ENCODE measurements around the gene SHISA6. TPM values are rescaled to one million over a fixed set of nuclear protein-coding genes. Genes with fewer than 3 reads are reported as not detected.
A peak's percentile ranks its signal among the peaks of the same experiment; 100 is the strongest.

The SHISA6 gene
- total RNA-seq, 8 experiments from 2014 or later, result 0.14 to 23.0 (median 7.9) TPM

DNA sequence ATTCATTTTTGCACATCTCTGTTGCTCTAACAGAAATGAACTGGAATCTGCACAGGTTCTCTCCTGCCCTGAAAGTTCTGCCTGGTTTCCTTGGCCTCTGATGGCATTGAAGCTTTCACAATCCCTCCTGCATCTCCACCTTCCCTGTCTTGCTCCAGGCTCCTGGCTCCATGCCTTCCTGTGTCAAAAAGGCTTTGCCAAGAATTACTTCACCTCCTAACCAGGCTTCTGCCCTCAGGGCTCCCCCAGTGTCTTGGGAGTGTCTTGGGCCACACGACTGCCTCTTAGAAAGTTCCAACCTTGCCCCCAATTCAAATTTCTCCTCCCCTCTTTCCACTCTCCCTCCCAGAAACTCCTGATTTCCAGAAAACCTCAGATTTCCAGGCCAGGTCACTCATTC, 320.3 kb downstream of the SHISA6 start:
- ATAC-seq (replicated peaks in 6 of 8), result no peak
- H3K4me3 ChIP-seq, result no peak overlapping the region
- WGBS, 10 experiments, result 67 to 100% (median 80%) methylated on average over 1 of the region's 1 CpG; no CpG with 5 or more reads in 5 of the 10 experiments
- in situ Hi-C loops (cut with MboI; ENCODE audit: low pct_unique_long_range_greater_than_20kb in 2 of 9, low sequenced_read_pairs in 9 of 9, unreplicated experiment in 9 of 9), result no loop called here
- peaks cover 0 to 5% of the 10 kb centered on the region in 2 donors for H3K4me1 ChIP-seq (replicated peaks in 1 of 2)
- no peak overlapping the region for H3K27ac ChIP-seq

DNA sequence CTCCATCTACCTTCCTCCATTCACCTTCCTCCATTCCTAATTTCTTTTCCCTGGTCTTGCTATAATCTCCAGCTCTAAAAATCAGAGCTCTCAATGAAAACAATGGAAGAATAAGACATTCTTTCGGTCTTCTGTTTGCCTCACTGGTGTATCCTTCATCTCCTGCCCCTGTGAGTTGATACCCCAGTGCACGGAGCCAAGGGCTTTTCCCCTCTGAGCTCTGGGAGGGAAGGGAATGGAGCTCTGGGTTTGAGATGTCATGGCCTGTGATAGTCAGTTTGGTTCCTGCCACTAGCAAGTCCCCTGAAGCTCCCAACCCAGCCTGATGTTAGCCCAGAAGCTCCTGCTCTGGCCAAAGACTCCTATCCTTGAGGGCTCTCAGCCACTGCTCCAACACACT, 320.7 kb downstream of the SHISA6 start:
- no peak for ATAC-seq (replicated peaks in 6 of 8)
- H3K4me1 ChIP-seq (replicated peaks in 1 of 2), result peaks cover 0 to 5% of the 10 kb centered on the region in 2 donors
- WGBS, 10 experiments, result 0 to 93% (median 50%) methylated on average over 1 to 2 of the region's 2 CpGs; no CpG with 5 or more reads in 3 of the 10 experiments
- H3K4me3 ChIP-seq, result no peak overlapping the region
- no peak overlapping the region for H3K27ac ChIP-seq
- in situ Hi-C loops (cut with MboI; ENCODE audit: low pct_unique_long_range_greater_than_20kb in 2 of 9, low sequenced_read_pairs in 9 of 9, unreplicated experiment in 9 of 9), result no loop called here

DNA sequence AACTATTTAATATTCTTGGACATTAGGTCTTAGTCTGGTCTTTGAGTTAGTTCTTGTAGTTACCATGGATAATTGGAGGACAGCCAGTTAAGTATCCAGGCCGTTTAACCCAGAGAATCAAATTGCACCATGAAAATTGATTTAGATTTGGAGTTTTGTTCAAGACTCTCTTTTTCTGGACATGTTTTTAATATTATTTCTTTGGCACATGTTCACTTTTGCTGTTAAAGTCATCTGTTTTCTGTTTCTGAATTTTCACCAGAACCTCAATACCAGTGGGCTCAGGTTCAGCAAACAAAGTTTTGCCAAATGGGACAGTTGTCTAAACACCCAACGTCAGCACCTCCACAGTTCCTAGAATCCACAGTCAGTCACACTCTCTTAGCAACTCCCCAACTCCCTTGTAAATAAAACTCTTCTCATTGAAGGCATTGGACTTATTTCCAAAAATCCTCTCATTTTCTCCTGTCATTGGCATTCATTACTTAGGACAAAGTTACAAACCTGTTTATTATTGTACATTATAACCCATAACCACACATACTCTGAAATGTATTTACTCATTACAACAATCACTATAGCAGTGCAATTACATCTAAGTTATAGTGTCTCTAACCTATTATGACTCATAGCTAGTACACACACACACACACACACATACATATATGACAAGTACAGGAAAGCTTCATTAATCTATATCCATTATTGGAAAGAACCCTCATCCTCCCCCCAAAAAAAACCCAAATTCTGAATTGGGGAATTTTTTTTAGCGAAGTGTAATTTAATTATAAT, 323.8 kb downstream of the SHISA6 start:
- in situ Hi-C loops (cut with MboI; ENCODE audit: low pct_unique_long_range_greater_than_20kb in 2 of 9, low sequenced_read_pairs in 9 of 9, unreplicated experiment in 9 of 9), result no loop called here
- 0 to 100% (median 42%) methylated on average over 1 to 3 of the region's 3 CpGs; no CpG with 5 or more reads in 1 of the 10 experiments for WGBS, 10 experiments

DNA sequence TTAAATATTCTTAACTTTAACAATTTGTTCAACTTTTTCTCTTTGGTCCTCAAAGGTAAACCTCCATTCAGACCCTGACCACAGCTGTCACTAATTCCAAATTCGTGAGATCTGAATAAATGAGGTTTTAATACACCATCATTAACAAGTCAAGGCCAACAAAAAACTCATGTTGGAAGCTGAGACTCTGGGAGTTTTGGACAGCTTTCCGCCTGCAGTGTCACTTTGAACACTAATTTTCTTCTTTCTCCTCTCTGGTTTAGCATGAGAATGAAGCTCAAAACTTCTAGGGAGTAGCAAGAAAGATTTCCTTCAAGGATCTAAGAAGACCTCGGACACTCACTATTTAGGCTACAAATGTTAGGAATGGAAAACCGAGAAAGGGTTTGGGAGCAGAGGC, 324.6 kb downstream of the SHISA6 start:
- H3K4me1 ChIP-seq (replicated peaks in 1 of 2), result no peaks in the 10 kb centered on the region
- WGBS, 10 experiments, result 0 to 83% (median 12%) methylated on average over 1 to 4 of the region's 4 CpGs; no CpG with 5 or more reads in 2 of the 10 experiments
- H3K27ac ChIP-seq, result no peak overlapping the region
- ATAC-seq (replicated peaks in 6 of 8), result no peak
- in situ Hi-C loops (cut with MboI; ENCODE audit: low pct_unique_long_range_greater_than_20kb in 2 of 9, low sequenced_read_pairs in 9 of 9, unreplicated experiment in 9 of 9), result no loop called here
- H3K4me3 ChIP-seq, result no peak overlapping the region

More for the DNA sequence above, 323.8 kb downstream of the SHISA6 start:
- no peak for ATAC-seq (replicated peaks in 6 of 8)
- Histone ChIP-seq H3K4me3 (no peak overlapping the region), H3K27ac (no peak overlapping the region), H3K4me1 (replicated peaks in 1 of 2) (no peaks in the 10 kb centered on the region)

DNA sequence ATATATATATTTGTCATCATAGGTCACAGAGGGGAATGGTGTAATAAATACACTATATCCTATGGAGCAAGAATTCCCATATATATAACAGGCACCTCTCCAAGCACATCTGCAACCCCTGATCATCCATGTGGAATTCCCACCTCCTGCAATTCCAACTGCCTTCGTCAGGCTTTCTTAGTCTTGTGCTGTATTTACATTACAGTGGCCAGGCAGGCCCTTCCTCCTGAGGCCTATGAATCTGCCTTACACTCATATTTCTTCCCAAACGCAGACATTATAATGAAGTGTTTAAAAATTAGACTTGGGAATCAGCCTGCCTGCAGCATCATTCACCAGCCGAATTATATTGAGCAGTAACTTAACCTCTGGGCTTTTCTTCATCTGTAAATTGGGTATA, 338.0 kb downstream of the SHISA6 start:
- Histone ChIP-seq H3K4me1 (replicated peaks in 1 of 2) (no peaks in the 10 kb centered on the region), H3K27ac (no peak overlapping the region), H3K4me3 (no peak overlapping the region)
- no peak for ATAC-seq (replicated peaks in 6 of 8)
- 11 to 80% (median 54%) methylated on average over 1 to 3 of the region's 3 CpGs; no CpG with 5 or more reads in 2 of the 10 experiments for WGBS, 10 experiments
- in situ Hi-C loops (cut with MboI; ENCODE audit: low pct_unique_long_range_greater_than_20kb in 2 of 9, low sequenced_read_pairs in 9 of 9, unreplicated experiment in 9 of 9), result no loop called here

DNA sequence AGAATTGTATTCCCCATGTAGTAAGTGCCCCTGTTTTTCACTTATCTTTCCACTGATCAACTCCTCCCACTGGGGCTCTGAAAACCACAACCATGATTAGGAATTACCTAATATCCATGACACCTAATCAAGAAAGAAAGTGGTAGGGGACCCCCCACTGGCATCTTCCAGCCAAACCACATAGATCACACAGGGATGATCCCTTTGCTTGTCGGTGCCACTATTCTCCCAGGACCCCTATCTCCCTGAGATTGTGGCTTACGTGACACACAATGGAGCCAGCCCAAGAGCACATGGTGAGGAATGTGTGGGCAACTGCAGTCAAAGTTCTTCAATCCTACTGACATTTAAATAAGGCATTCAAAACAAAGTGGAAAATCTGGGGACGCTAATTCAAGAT, 339.7 kb downstream of the SHISA6 start:
- H3K4me1 ChIP-seq (replicated peaks in 1 of 2), result no peaks in the 10 kb centered on the region
- H3K4me3 ChIP-seq, result no peak overlapping the region
- WGBS, 10 experiments, result 17 to 100% (median 74%) methylated on average over 1 to 3 of the region's 3 CpGs; no CpG with 5 or more reads in 1 of the 10 experiments
- in situ Hi-C loops (cut with MboI; ENCODE audit: low pct_unique_long_range_greater_than_20kb in 2 of 9, low sequenced_read_pairs in 9 of 9, unreplicated experiment in 9 of 9), result no loop called here
- H3K27ac ChIP-seq, result no peak overlapping the region
- no peak for ATAC-seq (replicated peaks in 6 of 8)

DNA sequence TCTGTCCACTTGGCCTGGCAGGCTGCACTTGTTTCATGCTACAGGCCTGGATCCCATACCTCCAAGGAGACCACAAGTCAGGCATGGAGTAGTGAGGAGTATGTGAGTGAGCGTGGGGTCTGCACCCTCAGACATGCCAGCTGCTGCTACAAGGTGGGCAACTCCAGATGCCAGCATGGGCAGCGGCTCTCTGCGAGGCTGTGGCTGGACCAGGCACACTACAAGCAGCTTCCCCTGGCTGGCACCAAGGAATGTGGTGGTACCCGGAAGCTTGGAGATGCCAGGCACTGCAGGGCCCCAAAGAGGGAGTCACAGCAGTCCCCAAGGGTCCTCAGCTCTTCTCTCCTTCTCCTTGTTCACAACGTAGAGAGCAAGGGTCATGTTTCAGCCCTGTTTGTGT, 341.2 kb downstream of the SHISA6 start:
- H3K27ac ChIP-seq, result no peak overlapping the region
- no peaks in the 10 kb centered on the region for H3K4me1 ChIP-seq (replicated peaks in 1 of 2)
- no peak for ATAC-seq (replicated peaks in 6 of 8)
- WGBS, 10 experiments, result 7 to 86% (median 20%) methylated on average over 1 to 3 of the region's 5 CpGs; no CpG with 5 or more reads in 5 of the 10 experiments
- no peak overlapping the region for H3K4me3 ChIP-seq
- in situ Hi-C loops (cut with MboI; ENCODE audit: low pct_unique_long_range_greater_than_20kb in 2 of 9, low sequenced_read_pairs in 9 of 9, unreplicated experiment in 9 of 9), result no loop called here

DNA sequence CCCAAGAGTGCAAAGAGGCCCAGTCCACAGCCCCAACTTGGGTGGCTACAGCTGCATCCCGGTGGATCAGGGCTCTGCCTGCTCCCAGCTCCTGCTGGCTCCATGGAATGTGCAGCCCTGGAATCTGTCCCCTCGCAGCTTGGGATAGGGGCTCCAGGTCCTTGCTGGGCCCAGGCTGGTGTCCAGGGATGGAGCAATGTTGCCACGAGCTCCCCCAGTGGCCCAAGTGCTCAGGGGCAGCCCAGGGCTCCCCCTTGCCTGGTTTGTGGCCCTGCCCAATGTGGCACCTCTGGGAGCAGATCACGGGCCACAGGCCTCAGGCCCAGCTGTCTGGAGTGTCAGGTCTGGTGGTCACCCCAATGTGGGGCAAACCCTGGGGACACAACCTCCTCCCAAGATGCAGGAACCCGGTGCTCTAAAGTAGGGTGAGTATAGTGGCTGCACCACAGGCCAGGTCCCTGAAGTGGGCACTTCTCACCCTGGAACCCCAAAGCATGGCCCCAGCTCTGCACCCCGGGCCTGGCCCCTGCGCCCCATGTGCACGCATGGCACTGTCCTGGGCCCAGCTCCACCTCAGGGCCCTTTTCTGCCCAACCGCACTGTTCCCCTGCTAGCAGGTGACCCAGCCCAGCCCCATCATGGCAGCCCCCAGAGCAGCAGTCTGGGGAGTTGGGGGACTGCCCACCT, 342.4 kb downstream of the SHISA6 start:
- in situ Hi-C loops (cut with MboI; ENCODE audit: low pct_unique_long_range_greater_than_20kb in 2 of 9, low sequenced_read_pairs in 9 of 9, unreplicated experiment in 9 of 9), result no loop called here
- no peak overlapping the region for H3K4me3 ChIP-seq
- 0 to 67% methylated on average over 1 of the region's 9 CpGs; no CpG with 5 or more reads in 8 of the 10 experiments for WGBS, 10 experiments
- no peaks in the 10 kb centered on the region for H3K4me1 ChIP-seq (replicated peaks in 1 of 2)
- no peak for ATAC-seq (replicated peaks in 6 of 8)
- no peak overlapping the region for H3K27ac ChIP-seq

DNA sequence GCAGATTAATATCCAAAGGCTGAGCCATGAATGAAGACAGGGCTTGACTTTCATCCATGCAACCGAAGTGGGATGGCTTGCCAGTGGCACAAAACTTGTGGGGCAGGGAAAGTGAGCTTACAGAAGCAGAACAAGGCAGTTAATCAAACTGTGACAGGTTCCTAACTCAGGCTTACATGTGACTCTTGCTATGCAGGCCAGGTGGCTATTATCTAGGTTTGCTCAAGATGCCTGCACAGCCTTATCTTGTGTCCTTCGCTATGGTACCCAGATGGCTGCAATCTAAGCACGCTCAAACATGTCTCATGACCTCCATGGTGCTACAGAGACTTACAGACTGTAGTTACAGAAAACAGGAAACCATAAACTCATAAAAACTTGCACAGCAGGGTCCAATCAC, 348.7 kb downstream of the SHISA6 start:
- WGBS, 10 experiments, result 0 to 93% (median 18%) methylated on average over 1 to 3 of the region's 3 CpGs; no CpG with 5 or more reads in 4 of the 10 experiments
- H3K27ac ChIP-seq, result no peak overlapping the region
- in situ Hi-C loops (cut with MboI; ENCODE audit: low pct_unique_long_range_greater_than_20kb in 2 of 9, low sequenced_read_pairs in 9 of 9, unreplicated experiment in 9 of 9), result no loop called here
- ATAC-seq (replicated peaks in 6 of 8), result no peak
- H3K4me3 ChIP-seq, result no peak overlapping the region
- H3K4me1 ChIP-seq (replicated peaks in 1 of 2), result no peaks in the 10 kb centered on the region

DNA sequence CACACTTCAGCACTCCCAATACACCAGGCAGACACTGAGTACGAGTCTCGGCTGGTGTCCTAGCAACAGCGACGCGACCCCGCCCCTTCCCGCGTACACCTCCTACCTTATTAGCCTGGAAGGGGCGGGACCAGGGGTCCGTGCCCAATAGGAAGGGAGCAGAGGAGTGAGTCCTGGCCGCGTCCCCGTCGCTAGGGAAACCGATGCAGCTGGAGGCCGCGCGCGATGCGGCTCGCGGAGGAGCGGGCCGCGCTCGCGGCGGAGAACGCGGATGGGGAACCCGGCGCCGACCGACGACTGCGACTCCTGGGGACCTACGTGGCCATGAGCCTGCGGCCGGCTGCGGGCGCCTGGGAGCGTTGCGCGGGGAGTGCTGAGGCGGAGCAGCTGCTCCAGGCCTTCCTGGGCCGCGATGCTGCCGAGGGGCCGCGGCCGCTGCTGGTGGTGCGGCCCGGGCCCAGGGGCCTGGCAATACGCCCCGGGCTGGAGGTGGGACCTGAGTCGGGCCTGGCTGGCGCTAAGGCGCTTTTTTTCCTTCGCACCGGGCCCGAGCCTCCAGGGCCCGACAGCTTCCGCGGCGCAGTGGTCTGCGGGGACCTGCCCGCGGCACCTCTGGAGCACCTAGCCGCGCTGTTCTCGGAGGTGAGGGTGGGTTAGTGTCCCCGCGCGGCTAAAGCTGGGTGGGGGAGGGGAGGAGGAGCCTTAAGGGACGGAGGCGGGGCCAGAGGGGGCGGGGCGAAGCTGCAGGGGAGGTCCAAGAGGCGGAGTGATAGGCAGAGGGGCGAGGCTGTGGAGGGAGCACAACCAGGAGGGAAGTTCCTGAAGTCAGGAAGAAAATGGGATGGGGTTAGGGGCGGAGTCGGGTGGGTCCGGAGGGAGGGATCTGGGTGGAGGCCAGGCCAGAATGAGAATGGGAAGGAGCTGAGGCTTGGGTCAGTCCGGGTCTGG, 357.5 kb downstream of the SHISA6 start, which contains the start of gene DNAH9:
Gene DNAH9, plus strand, starts transcription at position 197 of the 948 bp plus-strand sequence. Its CDS starts 29 bp downstream, at position 226.
- H3K27ac ChIP-seq, result peak within 1 kb of the TSS; percentile 59 to 82
- 0 to 1% (median 0%) methylated on average over 1 to 33 of the region's 84 CpGs; no CpG with 5 or more reads in 6 of the 10 experiments for WGBS, 10 experiments
- H3K4me3 ChIP-seq, result peak within 1 kb of the TSS; percentile 61 to 81 (median 77)
- in situ Hi-C loops (cut with MboI; ENCODE audit: low pct_unique_long_range_greater_than_20kb in 2 of 9, low sequenced_read_pairs in 9 of 9, unreplicated experiment in 9 of 9), result no loop called here
- ATAC-seq (replicated peaks in 6 of 8), result peak; percentile 92 to 98 (median 94)
- peaks cover 19 to 20% of the 10 kb centered on the region in 2 donors for H3K4me1 ChIP-seq (replicated peaks in 1 of 2)

DNA sequence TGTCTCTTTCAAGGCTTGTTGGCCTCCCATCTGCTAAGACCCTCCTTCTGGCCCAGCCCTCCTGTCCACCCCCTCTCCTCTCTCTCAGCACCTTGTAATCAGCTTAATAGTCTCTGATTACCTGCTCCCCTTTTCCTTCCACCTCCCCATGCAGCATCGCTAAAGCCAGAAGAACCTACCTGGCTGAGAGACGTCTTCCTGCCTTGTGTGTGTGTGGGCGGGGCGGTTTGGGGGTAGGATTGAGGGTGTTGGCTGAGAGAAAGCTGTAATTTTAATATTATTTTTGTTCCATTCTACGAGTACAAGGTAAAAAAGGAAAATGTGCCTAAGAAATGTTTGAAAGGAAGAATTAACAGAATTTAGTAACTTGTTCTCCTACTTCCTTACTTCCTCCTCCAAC, 360.6 kb downstream of the SHISA6 start:
- no peak overlapping the region for H3K4me3 ChIP-seq
- whole genome bisulfite sequencing, 10 experiments, result 0 to 96% (median 33%) methylated on average over 1 to 4 of the region's 5 CpGs; no CpG with 5 or more reads in 1 of the 10 experiments
- H3K27ac ChIP-seq, result no peak overlapping the region
- in situ Hi-C loops (cut with MboI; ENCODE audit: low pct_unique_long_range_greater_than_20kb in 2 of 9, low sequenced_read_pairs in 9 of 9, unreplicated experiment in 9 of 9), result loop anchor here in 1 of 9 experiments (25.0 kb wide), 1 partner anchor 364 kb away; the partner anchor contains the start of gene SHISA6
- peaks cover 17 to 19% of the 10 kb centered on the region in 2 donors for H3K4me1 ChIP-seq (replicated peaks in 1 of 2)
- no peak for ATAC-seq (replicated peaks in 6 of 8)

DNA sequence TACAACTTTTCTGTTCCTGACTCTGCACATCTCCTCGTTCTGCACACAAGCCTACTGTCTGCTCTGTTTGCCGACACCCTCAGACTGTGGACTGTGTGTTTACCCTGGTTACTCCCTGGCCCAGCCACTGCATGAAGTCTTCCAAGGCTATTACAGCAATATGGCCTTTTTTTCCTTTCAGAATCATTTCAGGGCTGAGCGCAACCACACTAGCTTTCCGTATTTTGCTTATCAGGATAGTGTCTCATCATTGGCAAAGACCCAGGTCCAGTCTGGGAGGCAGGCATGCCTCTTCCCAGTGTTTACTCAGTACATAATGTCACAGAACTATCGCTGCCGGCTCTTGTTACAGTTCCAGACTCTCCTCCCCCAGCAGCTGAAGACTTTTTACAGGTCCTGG, 367.4 kb downstream of the SHISA6 start:
- in situ Hi-C loops (cut with MboI; ENCODE audit: low pct_unique_long_range_greater_than_20kb in 2 of 9, low sequenced_read_pairs in 9 of 9, unreplicated experiment in 9 of 9), result loop anchor here in 1 of 9 experiments (25.0 kb wide), 1 partner anchor 371 kb away; the partner anchor contains the start of gene SHISA6
- no peak overlapping the region for H3K4me3 ChIP-seq
- no peak overlapping the region for H3K27ac ChIP-seq
- H3K4me1 ChIP-seq (replicated peaks in 1 of 2), result peaks cover 6 to 10% of the 10 kb centered on the region in 2 donors
- ATAC-seq (replicated peaks in 6 of 8), result peak in 6 of 8 experiments; percentile 36 to 86 (median 70)
- 0 to 79% (median 50%) methylated on average over 1 to 5 of the region's 6 CpGs; no CpG with 5 or more reads in 4 of the 10 experiments for WGBS, 10 experiments
